Heart left ventricle (tissue), 16 donors: ENCODE results near the gene C2CD4B. TPM values are rescaled to one million over a fixed set of nuclear protein-coding genes. Genes with fewer than 3 reads are reported as not detected.

Experiments used
- ATAC-seq, 4 donors: fragments of 200-7000 bp; cut with Tn5 transposase; one replicate each; pipeline ENCODE4 v1.9.1; 2020 to 2022; ENCODE audit warnings: moderate library complexity in 4 of 4, mild to moderate bottlenecking in 3 of 4, moderate number of reproducible peaks in 1 of 4
- DNase-seq, 5 donors: peaks; one replicate each; pipeline ENCODE4 v3.0.0-alpha.2; 2020
- H3K27ac ChIP-seq, 12 donors: fragments of 200-600 bp; sonication (generic) in 4 of 12; one replicate each; pipeline versions ENCODE4 v1.5.0 to v1.8.0; 2016 to 2022; ENCODE audit warnings: mild to moderate bottlenecking in 2 of 12
- H3K27me3 ChIP-seq, 9 donors: fragments of 200-600 bp; sonication (generic) in 2 of 9; one replicate each; pipeline versions ENCODE4 v1.5.1 to v1.8.0; 2016 to 2022; ENCODE audit warnings: mild to moderate bottlenecking in 3 of 9
- H3K36me3 ChIP-seq, 9 donors: fragments of 200-600 bp; sonication (generic) in 2 of 9; one replicate each; pipeline versions ENCODE4 v1.5.0 to v1.8.0; 2018 to 2022; ENCODE audit warnings: mild to moderate bottlenecking in 2 of 9
- H3K4me1 ChIP-seq, 12 donors: fragments of 200-600 bp; sonication (generic) in 4 of 12; one replicate each; pipeline versions ENCODE4 v1.5.0 to v1.8.0; 2016 to 2022; ENCODE audit warnings: mild to moderate bottlenecking in 3 of 12
- H3K4me3 ChIP-seq, 12 donors: fragments of 200-600 bp; sonication (generic) in 4 of 12; one replicate each; pipeline versions ENCODE4 v1.5.0 to v1.8.0; 2017 to 2022; ENCODE audit warnings: mild to moderate bottlenecking in 9 of 12, moderate library complexity in 4 of 12
- H3K9me3 ChIP-seq, 12 donors: fragments of 200-600 bp; sonication (generic) in 4 of 12; one replicate each; pipeline versions ENCODE4 v1.5.0 to v1.8.0; 2016 to 2022; ENCODE audit warnings: mild to moderate bottlenecking in 1 of 12
- CTCF ChIP-seq, 12 donors: fragments of 200-600 bp; sonication (generic) in 4 of 12; IDR thresholded peaks; one replicate each; pipeline versions ENCODE4 v1.5.0 to v1.8.0; 2018 to 2022; ENCODE audit warnings: antibody characterized with exemption in 12 of 12, mild to moderate bottlenecking in 5 of 12
- POLR2A ChIP-seq, 2 donors: fragments of 450-650 bp; IDR thresholded peaks; one replicate each; pipeline ENCODE4 v1.6.1; 2017; ENCODE audit warnings: antibody characterized with exemption in 2 of 2, mild to moderate bottlenecking in 2 of 2, moderate library complexity in 2 of 2
- WGBS, 4 donors: extraction: QIAGEN DNeasy Blood & Tissue Kit in 2 of 4; methylation state at CpG; one replicate each; pipeline versions ENCODE4 v1.1.5 to v1.1.7; 2013 to 2018; 5-methylcytosine and 5-hydroxymethylcytosine counted together
- intact Hi-C, 10 donors: fragments of 100-400 bp; cut with DNase I; formaldehyde crosslinking; loops; one replicate each; pipeline versions ENCODE4 v1.11.1 to v1.14.2; 2022
- polyA plus RNA-seq, 2 donors: library from polyadenylated mRNA; stranded (reverse); fragments of 200-250 nt; gene quantifications; one replicate each; pipeline ENCODE4 v1.2.3, GENCODE V29; 2013
- total RNA-seq, 9 donors: library from RNA; depleted of rRNA in 2 of 9; stranded (reverse); fragments of >200 nt in 2 of 9; fragmentation: NEBNext Ultra II Directional in 3 of 9; extraction: Animal tissue kit (Norgen Biotek cat#: 25700) in 3 of 9; gene quantifications; one replicate each; pipeline versions ENCODE4 v1.1.0 to v1.2.4, GENCODE V29; 2016 to 2023
- donor health status: ischemic (EF 13 %, LVEDD 7.1; RV severe dilation, severe dysfunction).
- donor health status: healthy with polysubstance abuse.
- donor health status: DM: no; HTN: yes; CAD: no.
- donor health status: DM: no; HTN: no; CAD: no.
- donor health status: ischemic (EF 25% LVEDD 6.9; RV normal size, moderate dysfunction).
- donor health status: ischemic (EF 25% LVEDD 5.7; RV mildly dilated, moderate dysfunction).
- donor health status: healthy.
- donor health status: DM: yes; HTN: yes; CAD: no.
- donor health status: ischemic (EF 35%, LVEDD 5.7; RV mildly dilated, moderate dysfunction).
- donor health status: nonischemic (EF 11% LVEDD 7.7; RV severe dilation, severe dysfunction).
- donor health status: DM: yes; HTN: yes; CAD: no.
- donor health status: PGD.
- donor health status: ischemic (EF 29% LVEDD 5.4; RV normal size, mild dysfunction).
- donor health status: nonischemic (EF 23%, LVEDD 6.1; RV moderate dilation, normal function).

The C2CD4B gene
- total and polyA plus RNA-seq, 11 donors = 0.65 to 8.4 (median 2.0) TPM

- intact Hi-C loops = no loop called here
- no peaks in the 10 kb centered on the region for H3K9me3 ChIP-seq
- no peaks in the 10 kb centered on the region for H3K4me1 ChIP-seq
- H3K27ac ChIP-seq = no peak overlapping the region
- no peaks in the 10 kb centered on the region for H3K36me3 ChIP-seq
- ATAC-seq (no peak), DNase-seq (no peak)
- WGBS, 4 donors = 89 to 92% (median 91%) methylated on average over 4 to 5 of the region's 5 CpGs
- H3K27me3 ChIP-seq = no peaks in the 10 kb centered on the region
- H3K4me3 ChIP-seq = no peak overlapping the region
- no peak for TF ChIP-seq POLR2A (IDR thresholded peaks at IDR 0.05)
- TF ChIP-seq CTCF (IDR thresholded peaks at IDR 0.05) = no peak
Measured at GRCh38 chr15:62147551-62147950, 17.5 kb downstream of the C2CD4B start.

GRCh38 chr15:62147149-62147548 lies 17.9 kb downstream of the C2CD4B start:
- H3K9me3 ChIP-seq = no peaks in the 10 kb centered on the region

GRCh38 chr15:62145015-62145735 lies 19.9 kb downstream of the C2CD4B start:
- no peak overlapping the region for H3K4me3 ChIP-seq
- TF ChIP-seq CTCF (IDR thresholded peaks at IDR 0.05) (no peak), POLR2A (IDR thresholded peaks at IDR 0.05) (no peak)

More at GRCh38 chr15:62147149-62147548, 17.9 kb downstream of the C2CD4B start:
- ATAC-seq (no peak), DNase-seq (no peak)
- no peak for TF ChIP-seq POLR2A (IDR thresholded peaks at IDR 0.05)
- no peak for TF ChIP-seq CTCF (IDR thresholded peaks at IDR 0.05)
- Histone ChIP-seq H3K4me1 (no peaks in the 10 kb centered on the region), H3K27me3 (no peaks in the 10 kb centered on the region), H3K36me3 (no peaks in the 10 kb centered on the region), H3K4me3 (no peak overlapping the region), H3K27ac (no peak overlapping the region)
- intact Hi-C loops = no loop called here
- 84 to 96% (median 92%) methylated on average over 3 of the region's 3 CpGs for WGBS, 4 donors

GRCh38 chr15:62142736-62143135 lies 22.3 kb downstream of the C2CD4B start:
- no peak for ATAC-seq
- no peak for TF ChIP-seq POLR2A (IDR thresholded peaks at IDR 0.05)
- TF ChIP-seq CTCF (IDR thresholded peaks at IDR 0.05) = no peak

More at GRCh38 chr15:62145015-62145735, 19.9 kb downstream of the C2CD4B start:
- WGBS, 4 donors = 88 to 93% (median 91%) methylated on average over 10 of the region's 10 CpGs
- no peaks in the 10 kb centered on the region for H3K9me3 ChIP-seq
- ATAC-seq (no peak), DNase-seq (no peak)
- no peaks in the 10 kb centered on the region for H3K36me3 ChIP-seq
- H3K27ac ChIP-seq = no peak overlapping the region
- intact Hi-C loops = no loop called here
- no peaks in the 10 kb centered on the region for H3K4me1 ChIP-seq
- H3K27me3 ChIP-seq = no peaks in the 10 kb centered on the region

More at GRCh38 chr15:62142736-62143135, 22.3 kb downstream of the C2CD4B start:
- Histone ChIP-seq H3K36me3 (no peaks in the 10 kb centered on the region), H3K4me3 (no peak overlapping the region), H3K27ac (no peak overlapping the region), H3K27me3 (no peaks in the 10 kb centered on the region), H3K9me3 (no peaks in the 10 kb centered on the region), H3K4me1 (no peaks in the 10 kb centered on the region)
- 75 to 84% (median 80%) methylated on average over 3 of the region's 3 CpGs for WGBS, 4 donors
- intact Hi-C loops = no loop called here
- DNase-seq = no peak
